SK-N-SH (cell line): Measurements from ENCODE around the gene ARMH3. TPM values are rescaled to one million over a fixed set of nuclear protein-coding genes. Genes with fewer than 3 reads are reported as not detected.

Experiments used
- CTCF ChIA-PET: fragments of 300-600, 350-600 bp; formaldehyde crosslinking; extraction: SDS; loops from one replicate; lab custom pipeline; 2021; lab: Yijun Ruan, JAX
- POLR2A ChIA-PET: fragments of 350-600 bp; sonication (Branson Sonifier 250); formaldehyde crosslinking; extraction: SDS; loops from one replicate; lab custom pipeline; 2020; ENCODE audit warnings: antibody characterized with exemption, inconsistent platforms; lab: Yijun Ruan, JAX
- DNase-seq: peaks from one replicate; pipeline ENCODE4 v3.0.0; 2012
- H2AFZ ChIP-seq: fragments of 200-600 bp; sonication (generic); 2 replicates; pipeline ENCODE4 v1.8.1; 2016; ENCODE audit warnings: antibody characterized with exemption, mild to moderate bottlenecking, low read depth
- H3F3A ChIP-seq: fragments of 200-600 bp; sonication (generic); replicated peaks from 2 replicates; pipeline ENCODE3; 2016; ENCODE audit warnings: antibody characterized with exemption, mild to moderate bottlenecking; ENCODE audit not compliant: insufficient read depth
- H3K27ac ChIP-seq, 2 experiments: fragments of 200-500 bp in 1 of 2; fragments of 200-600 bp in 1 of 2; sonication (Bioruptor generic) in 1 of 2; sonication (generic), shearing (Covaris generic) in 1 of 2; 2 replicates each; pipeline versions ENCODE4 v1.5.1 to v1.6.1; 2014 to 2016; ENCODE audit warnings: low read depth in 2 of 2, inconsistent platforms in 1 of 2, low read length in 1 of 2, mild to moderate bottlenecking in 1 of 2, mixed read lengths in 1 of 2
- H3K27me3 ChIP-seq: fragments of 200-600 bp; sonication (generic), shearing (Covaris generic); 2 replicates; pipeline ENCODE4 v1.6.1; 2016; ENCODE audit warnings: mixed run types; ENCODE audit not compliant: insufficient read depth
- H3K36me3 ChIP-seq, 2 experiments: fragments of 200-500 bp in 1 of 2; fragments of 200-600 bp in 1 of 2; sonication (Bioruptor generic) in 1 of 2; sonication (generic) in 1 of 2; replicated peaks in 1 of 2; 2 replicates each; pipeline versions ENCODE3 to v1.5.1; 2014 to 2016; ENCODE audit warnings: low read length in 1 of 2, mild to moderate bottlenecking in 1 of 2; ENCODE audit not compliant: insufficient read depth in 2 of 2, control insufficient read depth in 1 of 2
- H3K4me1 ChIP-seq, 2 experiments: fragments of 200-500 bp in 1 of 2; fragments of 200-600 bp in 1 of 2; sonication (Bioruptor generic) in 1 of 2; sonication (generic), shearing (Covaris generic) in 1 of 2; 2 replicates each; pipeline versions ENCODE4 v1.5.1 to v1.6.1; 2014 to 2016; ENCODE audit warnings: low read depth in 1 of 2, low read length in 1 of 2, mixed run types in 1 of 2; ENCODE audit not compliant: insufficient read depth in 2 of 2, control insufficient read depth in 1 of 2
- H3K4me2 ChIP-seq: fragments of 200-600 bp; sonication (generic), shearing (Covaris generic); 2 replicates; pipeline ENCODE4 v1.6.1; 2017; ENCODE audit warnings: mixed run types
- H3K4me3 ChIP-seq, 2 experiments: fragments of 200-500 bp in 1 of 2; fragments of 200-600 bp in 1 of 2; sonication (Bioruptor generic) in 1 of 2; sonication (generic), shearing (Covaris generic) in 1 of 2; 2 replicates each; pipeline versions ENCODE4 v1.5.1 to v1.8.1; 2014 to 2016; ENCODE audit warnings: low read depth in 2 of 2, inconsistent platforms in 1 of 2, low read length in 1 of 2, mild to moderate bottlenecking in 1 of 2, mixed read lengths in 1 of 2, moderate library complexity in 1 of 2
- H3K79me2 ChIP-seq: fragments of 200-600 bp; sonication (generic); 2 replicates; pipeline ENCODE4 v1.8.1; 2017; ENCODE audit warnings: mild to moderate bottlenecking; ENCODE audit not compliant: insufficient read depth
- H3K9ac ChIP-seq: fragments of 200-600 bp; sonication (generic); 2 replicates; pipeline ENCODE4 v1.6.1; 2017; ENCODE audit warnings: mixed run types
- H3K9me2 ChIP-seq: fragments of 200-600 bp; sonication (generic); 2 replicates; pipeline ENCODE4 v1.6.1; 2017; ENCODE audit warnings: mixed run types
- H3K9me3 ChIP-seq: fragments of 200-600 bp; sonication (generic); 2 replicates; pipeline ENCODE4 v1.6.1; 2017; ENCODE audit warnings: mixed run types, mild to moderate bottlenecking, moderate library complexity
- H4K20me1 ChIP-seq: fragments of 200-600 bp; sonication (generic); 2 replicates; pipeline ENCODE4 v1.6.1; 2017; ENCODE audit warnings: mild to moderate bottlenecking, mixed run types; ENCODE audit not compliant: insufficient read depth
- CHD2 ChIP-seq: fragments of 150-350 bp; IDR thresholded peaks from 2 replicates; pipeline ENCODE4 v1.6.1; 2018; ENCODE audit warnings: low read length; ENCODE audit not compliant: partially characterized antibody
- ELF1 ChIP-seq: IDR thresholded peaks from 2 replicates; pipeline ENCODE4 v1.4.0; 2012
- EP300 ChIP-seq, 2 experiments: IDR thresholded peaks; 2 replicates each; pipeline versions ENCODE4 v1.4.0 to v1.6.1; 2012; ENCODE audit warnings: borderline replicate concordance in 1 of 2, low read depth in 1 of 2, low read length in 1 of 2
- EZH2phosphoT487 ChIP-seq: fragments of 200-600 bp; sonication (generic); IDR thresholded peaks from 2 replicates; pipeline ENCODE4 v1.6.1; 2017; ENCODE audit warnings: low read depth, mixed run types, mild to moderate bottlenecking, antibody characterized with exemption, moderate library complexity, borderline replicate concordance
- FOSL2 ChIP-seq: IDR thresholded peaks from 2 replicates; pipeline ENCODE4 v1.4.0; 2012; ENCODE audit warnings: low read depth, mild to moderate bottlenecking, moderate library complexity, borderline replicate concordance
- FOXJ3 ChIP-seq: sonication (generic); formaldehyde crosslinking; IDR thresholded peaks from 2 replicates; pipeline ENCODE4 v1.5.1; 2020; ENCODE audit warnings: mild to moderate bottlenecking, missing genetic modification reagents
- GABPA ChIP-seq: IDR thresholded peaks from 2 replicates; pipeline ENCODE4 v1.4.0; 2012; ENCODE audit warnings: low read depth, mild to moderate bottlenecking
- GATA2 ChIP-seq: sonication (generic); formaldehyde crosslinking; IDR thresholded peaks from 2 replicates; pipeline ENCODE4 v1.5.0; 2020; ENCODE audit warnings: mild to moderate bottlenecking, missing genetic modification reagents
- JUND ChIP-seq: IDR thresholded peaks from 2 replicates; pipeline ENCODE4 v1.4.0; 2012
- MEF2A ChIP-seq: IDR thresholded peaks from 2 replicates; pipeline ENCODE4 v1.4.0; 2012; ENCODE audit warnings: low read depth, borderline replicate concordance
- MXI1 ChIP-seq: IDR thresholded peaks from 2 replicates; pipeline ENCODE4 v1.6.1; 2012; ENCODE audit warnings: mild to moderate bottlenecking, low read depth, low read length, improper control_type of control experiment
- NFIC ChIP-seq: IDR thresholded peaks from 2 replicates; pipeline ENCODE4 v1.4.0; 2012; ENCODE audit warnings: borderline replicate concordance
- NRF1 ChIP-seq: IDR thresholded peaks from 2 replicates; pipeline ENCODE4 v1.6.1; 2012; ENCODE audit warnings: low read depth, mild to moderate bottlenecking, low read length
- POLR2AphosphoS5 ChIP-seq: IDR thresholded peaks from 2 replicates; pipeline ENCODE4 v1.6.1; 2012; ENCODE audit warnings: low read depth, low read length
- RAD21 ChIP-seq: IDR thresholded peaks from 2 replicates; pipeline ENCODE4 v1.6.1; 2012; ENCODE audit warnings: mild to moderate bottlenecking, low read length
- RCOR1 ChIP-seq: fragments of 150-350 bp; IDR thresholded peaks from 2 replicates; pipeline ENCODE4 v1.6.1; 2017; ENCODE audit warnings: antibody characterized with exemption, low read length
- RXRA ChIP-seq: IDR thresholded peaks from 2 replicates; pipeline ENCODE4 v1.4.0; 2012; ENCODE audit warnings: low read depth, mild to moderate bottlenecking, borderline replicate concordance
- SIN3A ChIP-seq: IDR thresholded peaks from 2 replicates; pipeline ENCODE4 v1.6.1; 2012; ENCODE audit warnings: low read depth, mild to moderate bottlenecking, low read length, moderate library complexity, borderline replicate concordance
- SMC3 ChIP-seq: IDR thresholded peaks from 2 replicates; pipeline ENCODE4 v1.6.1; 2012; ENCODE audit warnings: low read depth, low read length, improper control_type of control experiment
- TAF1 ChIP-seq: IDR thresholded peaks from 2 replicates; pipeline ENCODE4 v1.6.1; 2012; ENCODE audit warnings: low read depth, mild to moderate bottlenecking, low read length, moderate library complexity, borderline replicate concordance
- TCF12 ChIP-seq: IDR thresholded peaks from 2 replicates; pipeline ENCODE4 v1.4.0; 2012
- TEAD4 ChIP-seq: IDR thresholded peaks from 2 replicates; pipeline ENCODE4 v1.4.0; 2012; ENCODE audit warnings: mild to moderate bottlenecking, borderline replicate concordance; ENCODE audit not compliant: insufficient read depth
- USF1 ChIP-seq: IDR thresholded peaks from 2 replicates; pipeline ENCODE4 v1.4.0; 2012; ENCODE audit warnings: low read depth, borderline replicate concordance
- USF2 ChIP-seq: fragments of 150-350 bp; IDR thresholded peaks from 2 replicates; pipeline ENCODE4 v1.6.1; 2017; ENCODE audit warnings: antibody characterized with exemption, low read length, low read depth, borderline replicate concordance
- YY1 ChIP-seq: IDR thresholded peaks from 2 replicates; pipeline ENCODE4 v1.4.0; 2012; ENCODE audit warnings: low read depth, mild to moderate bottlenecking
- WGBS: methylation state at CpG from one replicate; pipeline ENCODE4 v1.1.6; 2017; ENCODE audit warnings: low lambda C conversion rate; 5-methylcytosine and 5-hydroxymethylcytosine counted together
- polyA plus RNA-seq, 3 experiments: library from polyadenylated mRNA; depleted of rRNA; stranded (reverse); fragments of >200 nt; gene quantifications; 2 replicates each; pipeline ENCODE4 v1.2.3, GENCODE V29; 2012
- TF ChIP-seq, protein P1 (sequence below): IDR thresholded peaks from 2 replicates; pipeline ENCODE4; 2012
- TF ChIP-seq, protein P2 (sequence below): IDR thresholded peaks from 2 replicates; pipeline ENCODE4 v1.4.0; 2012; ENCODE audit warnings: low read depth, borderline replicate concordance
- TF ChIP-seq, protein P3 (sequence below): fragments of 200-600 bp; sonication (generic); IDR thresholded peaks from 2 replicates; pipeline ENCODE4 v1.6.1; 2017; ENCODE audit warnings: antibody characterized with exemption, mild to moderate bottlenecking, moderate library complexity

The ARMH3 gene
- polyA plus RNA-seq, 1 of the 3 experiments (the other 2 are of a cell fraction): 12.1 TPM

DNA sequence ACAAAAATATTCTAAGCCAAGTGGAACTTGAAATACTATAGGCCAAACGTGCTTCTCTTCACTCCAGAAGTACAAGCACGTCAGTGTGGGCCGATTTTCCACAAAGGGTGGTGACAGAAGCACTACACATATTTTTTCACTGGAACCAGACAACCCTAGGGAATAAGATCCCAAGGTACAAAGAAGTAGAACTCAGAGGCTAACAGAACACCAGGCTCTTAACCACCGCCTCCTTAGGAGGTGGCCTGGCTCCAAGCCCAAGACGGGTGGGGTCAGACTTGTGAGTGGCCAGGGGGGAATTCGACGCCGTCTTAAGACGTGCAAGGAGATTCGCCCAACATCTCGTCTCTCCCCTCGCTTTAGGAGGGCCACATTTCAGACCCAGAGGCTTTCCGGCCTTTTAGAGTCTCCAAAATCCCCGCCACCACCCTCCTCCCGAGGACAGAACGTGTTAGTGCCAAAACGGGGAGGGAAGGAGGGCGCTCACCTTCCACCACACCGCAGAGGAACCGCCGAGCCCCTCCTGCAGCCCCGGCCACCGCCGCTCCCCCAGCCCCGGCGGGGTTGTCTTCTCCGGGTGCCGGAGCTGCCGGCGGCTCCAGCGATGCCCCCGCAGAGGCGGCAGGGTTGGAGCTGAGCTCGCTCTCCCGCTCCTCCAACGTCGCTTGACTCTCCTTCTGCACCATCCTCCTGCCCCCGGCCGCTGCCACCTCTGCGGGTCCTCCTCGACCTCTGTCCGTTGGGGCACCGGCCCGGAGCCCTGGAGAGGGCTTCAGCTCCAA, 238.4 kb downstream of the ARMH3 start:
- peak overlapping the region; percentile 94 for H3K9ac ChIP-seq
- peaks cover 6 to 23% of the 10 kb centered on the region in 2 experiments; a peak in 3 of 4 replicates for H3K4me1 ChIP-seq
- peak overlapping the region; percentile 81 to 97 for H3K27ac ChIP-seq
- DNase-seq: peak; percentile 37
- H3K9me2 ChIP-seq: no peaks in the 10 kb centered on the region
- H2AFZ ChIP-seq: no peak overlapping the region
- peak overlapping the region; percentile 92 for H3K4me2 ChIP-seq
- H3K9me3 ChIP-seq: no peaks in the 10 kb centered on the region
- H3K79me2 ChIP-seq: peaks cover 57% of the 10 kb centered on the region
- ChIA-PET CTCF (interaction anchor here (0.8 to 3.5 kb wide), 7 partner anchors 12 to 192 kb away, joined by 3 to 14 read pairs (median 4); no protein-coding TSS in a partner anchor), POLR2A (interaction anchor here (0.8 to 1.6 kb wide), 8 partner anchors 10 to 525 kb away, joined by 3 to 10 read pairs (median 4); no protein-coding TSS in a partner anchor)
- H3K36me3 ChIP-seq: peaks cover 9 to 22% of the 10 kb centered on the region in 2 experiments
- H3K27me3 ChIP-seq: no peaks in the 10 kb centered on the region
- 1% methylated on average over 36 of the region's 44 CpGs for WGBS
- H4K20me1 ChIP-seq: peaks cover 54% of the 10 kb centered on the region
- H3K4me3 ChIP-seq: peak overlapping the region; percentile 88 to 96
- H3F3A ChIP-seq: peaks cover 9% of the 10 kb centered on the region
- peak; percentile 83 for TF ChIP-seq NFIC
- TF ChIP-seq GATA2 (CRISPR knock-in tag): no peak
- no peak for TF ChIP-seq JUND
- TF ChIP-seq TEAD4: no peak
- no peak for TF ChIP-seq SMC3
- no peak for TF ChIP-seq EP300 (IDR thresholded peaks at IDR 0.05; ENCODE audit: borderline replicate concordance in 1 of 2, low read depth in 1 of 2, low read length in 1 of 2)
- peak; percentile 84 for TF ChIP-seq POLR2AphosphoS5
- TF ChIP-seq CHD2: no peak
- TF ChIP-seq GABPA: no peak
- TF ChIP-seq TCF12: no peak
- no peak for TF ChIP-seq NRF1
- peak; percentile 79 for TF ChIP-seq TAF1
- TF ChIP-seq FOXJ3 (CRISPR knock-in tag): no peak
- no peak for TF ChIP-seq EZH2phosphoT487
- TF ChIP-seq FOSL2: no peak
- TF ChIP-seq, protein P1, sequence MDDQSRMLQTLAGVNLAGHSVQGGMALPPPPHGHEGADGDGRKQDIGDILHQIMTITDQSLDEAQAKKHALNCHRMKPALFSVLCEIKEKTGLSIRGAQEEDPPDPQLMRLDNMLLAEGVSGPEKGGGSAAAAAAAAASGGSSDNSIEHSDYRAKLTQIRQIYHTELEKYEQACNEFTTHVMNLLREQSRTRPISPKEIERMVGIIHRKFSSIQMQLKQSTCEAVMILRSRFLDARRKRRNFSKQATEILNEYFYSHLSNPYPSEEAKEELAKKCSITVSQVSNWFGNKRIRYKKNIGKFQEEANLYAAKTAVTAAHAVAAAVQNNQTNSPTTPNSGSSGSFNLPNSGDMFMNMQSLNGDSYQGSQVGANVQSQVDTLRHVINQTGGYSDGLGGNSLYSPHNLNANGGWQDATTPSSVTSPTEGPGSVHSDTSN: no peak
- no peak for TF ChIP-seq RAD21
- no peak for TF ChIP-seq RXRA
- TF ChIP-seq, protein P2, sequence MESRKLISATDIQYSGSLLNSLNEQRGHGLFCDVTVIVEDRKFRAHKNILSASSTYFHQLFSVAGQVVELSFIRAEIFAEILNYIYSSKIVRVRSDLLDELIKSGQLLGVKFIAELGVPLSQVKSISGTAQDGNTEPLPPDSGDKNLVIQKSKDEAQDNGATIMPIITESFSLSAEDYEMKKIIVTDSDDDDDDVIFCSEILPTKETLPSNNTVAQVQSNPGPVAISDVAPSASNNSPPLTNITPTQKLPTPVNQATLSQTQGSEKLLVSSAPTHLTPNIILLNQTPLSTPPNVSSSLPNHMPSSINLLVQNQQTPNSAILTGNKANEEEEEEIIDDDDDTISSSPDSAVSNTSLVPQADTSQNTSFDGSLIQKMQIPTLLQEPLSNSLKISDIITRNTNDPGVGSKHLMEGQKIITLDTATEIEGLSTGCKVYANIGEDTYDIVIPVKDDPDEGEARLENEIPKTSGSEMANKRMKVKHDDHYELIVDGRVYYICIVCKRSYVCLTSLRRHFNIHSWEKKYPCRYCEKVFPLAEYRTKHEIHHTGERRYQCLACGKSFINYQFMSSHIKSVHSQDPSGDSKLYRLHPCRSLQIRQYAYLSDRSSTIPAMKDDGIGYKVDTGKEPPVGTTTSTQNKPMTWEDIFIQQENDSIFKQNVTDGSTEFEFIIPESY: no peak
- no peak for TF ChIP-seq MEF2A
- TF ChIP-seq, protein P3, sequence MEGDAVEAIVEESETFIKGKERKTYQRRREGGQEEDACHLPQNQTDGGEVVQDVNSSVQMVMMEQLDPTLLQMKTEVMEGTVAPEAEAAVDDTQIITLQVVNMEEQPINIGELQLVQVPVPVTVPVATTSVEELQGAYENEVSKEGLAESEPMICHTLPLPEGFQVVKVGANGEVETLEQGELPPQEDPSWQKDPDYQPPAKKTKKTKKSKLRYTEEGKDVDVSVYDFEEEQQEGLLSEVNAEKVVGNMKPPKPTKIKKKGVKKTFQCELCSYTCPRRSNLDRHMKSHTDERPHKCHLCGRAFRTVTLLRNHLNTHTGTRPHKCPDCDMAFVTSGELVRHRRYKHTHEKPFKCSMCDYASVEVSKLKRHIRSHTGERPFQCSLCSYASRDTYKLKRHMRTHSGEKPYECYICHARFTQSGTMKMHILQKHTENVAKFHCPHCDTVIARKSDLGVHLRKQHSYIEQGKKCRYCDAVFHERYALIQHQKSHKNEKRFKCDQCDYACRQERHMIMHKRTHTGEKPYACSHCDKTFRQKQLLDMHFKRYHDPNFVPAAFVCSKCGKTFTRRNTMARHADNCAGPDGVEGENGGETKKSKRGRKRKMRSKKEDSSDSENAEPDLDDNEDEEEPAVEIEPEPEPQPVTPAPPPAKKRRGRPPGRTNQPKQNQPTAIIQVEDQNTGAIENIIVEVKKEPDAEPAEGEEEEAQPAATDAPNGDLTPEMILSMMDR: no peak
- no peak for TF ChIP-seq RCOR1
- no peak for TF ChIP-seq ELF1
- TF ChIP-seq YY1: no peak
- TF ChIP-seq SIN3A: peak; percentile 85; the same call in 1 of the 2 replicates
- TF ChIP-seq MXI1: 0 out of 2 replicates have a peak, but pooled peaks have one; percentile 45
- no peak for TF ChIP-seq USF2
- no peak for TF ChIP-seq USF1
